HUES48 (cell line): ENCODE data around the gene AGBL5.

Experiments
- H3K27ac ChIP-seq: one replicate; pipeline ENCODE4 v1.7.0; 2013; ENCODE audit warnings: low read depth, low read length, inconsistent platforms
- H3K27me3 ChIP-seq: 2 replicates; pipeline ENCODE4 v1.6.1; 2013; ENCODE audit warnings: mild to moderate bottlenecking, low read length; ENCODE audit not compliant: control insufficient read depth, insufficient read depth
- H3K36me3 ChIP-seq: 2 replicates; pipeline ENCODE4 v1.6.1; 2013; ENCODE audit warnings: low read length; ENCODE audit not compliant: control insufficient read depth, insufficient read depth
- H3K4me1 ChIP-seq: 2 replicates; pipeline ENCODE4 v1.6.1; 2013; ENCODE audit warnings: mild to moderate bottlenecking, low read length; ENCODE audit not compliant: control insufficient read depth, insufficient read depth
- H3K4me3 ChIP-seq: 2 replicates; pipeline ENCODE4 v1.5.1; 2013; ENCODE audit warnings: mild to moderate bottlenecking, low read depth, low read length
- H3K9ac ChIP-seq: 2 replicates; pipeline ENCODE4 v1.6.1; 2013; ENCODE audit warnings: mild to moderate bottlenecking, low read depth, low read length, moderate library complexity
- H3K9me3 ChIP-seq: 2 replicates; pipeline ENCODE4 v1.6.1; 2013; ENCODE audit warnings: low read length; ENCODE audit not compliant: control insufficient read depth, insufficient read depth

Gene AGBL5

DNA sequence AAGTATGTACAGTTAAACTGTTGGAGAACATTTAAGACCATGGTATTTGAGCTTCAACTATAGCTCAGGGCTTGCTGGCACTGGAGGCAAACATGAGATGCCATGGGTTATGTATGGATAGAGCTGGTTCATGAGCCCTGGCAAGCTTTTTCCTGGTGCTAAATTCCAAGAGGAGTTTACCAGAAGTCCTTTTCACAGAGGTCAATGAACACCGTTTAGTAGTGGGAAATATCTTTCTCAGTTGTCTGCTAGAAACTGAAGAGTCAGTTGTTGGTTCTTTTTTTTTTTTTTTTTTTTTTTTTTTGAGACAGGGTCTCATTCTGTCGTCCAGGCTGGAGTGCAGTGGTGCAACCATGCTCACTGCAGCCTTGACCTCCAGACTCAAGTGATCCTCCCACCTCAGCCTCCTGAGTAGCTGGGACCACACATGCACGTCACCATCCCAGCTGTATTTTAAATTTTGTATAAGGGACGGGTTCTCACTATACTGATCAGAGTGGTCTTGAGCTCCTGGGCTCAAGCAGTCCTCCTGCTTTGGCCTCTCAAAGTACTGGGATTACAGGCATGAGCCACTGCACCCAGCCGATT, 36.4 kb downstream of the AGBL5 start:
- H3K27me3 ChIP-seq = peaks cover 16% of the 10 kb centered on the region
- H3K27ac ChIP-seq = no peak overlapping the region
- 0 out of 2 replicates have a peak, but pooled peaks cover 5% of the 10 kb centered on the region for H3K4me1 ChIP-seq
- no peaks in the 10 kb centered on the region for H3K36me3 ChIP-seq
- H3K4me3 ChIP-seq = peak overlapping the region; percentile 76; the same call in 1 of the 2 replicates
- no peak overlapping the region for H3K9ac ChIP-seq
- H3K9me3 ChIP-seq = no peaks in the 10 kb centered on the region

DNA sequence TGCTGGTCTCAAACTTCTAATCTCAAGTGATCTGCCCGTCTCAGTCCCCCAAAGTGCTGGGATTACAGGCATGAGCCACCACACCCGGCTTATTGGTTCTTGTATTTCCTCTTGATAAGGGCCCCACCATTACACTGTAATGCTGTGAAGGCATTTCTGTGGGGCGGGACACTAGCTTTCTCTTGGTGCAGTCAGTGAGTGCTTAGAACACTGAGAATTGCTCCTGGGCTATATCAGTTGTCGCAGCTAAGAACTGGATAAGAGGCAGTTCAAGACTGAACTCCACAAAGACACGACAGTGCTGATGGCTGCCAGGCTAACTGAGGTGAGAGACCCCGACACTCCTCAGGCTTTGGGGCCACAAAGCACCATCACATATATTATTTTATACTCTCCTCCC, 37.2 kb downstream of the AGBL5 start:
- H3K27me3 ChIP-seq = peaks cover 16% of the 10 kb centered on the region
- no peaks in the 10 kb centered on the region for H3K9me3 ChIP-seq
- no peak overlapping the region for H3K4me3 ChIP-seq
- H3K4me1 ChIP-seq = 0 out of 2 replicates have a peak, but pooled peaks cover 5% of the 10 kb centered on the region
- no peaks in the 10 kb centered on the region for H3K36me3 ChIP-seq
- no peak overlapping the region for H3K27ac ChIP-seq
- no peak overlapping the region for H3K9ac ChIP-seq

DNA sequence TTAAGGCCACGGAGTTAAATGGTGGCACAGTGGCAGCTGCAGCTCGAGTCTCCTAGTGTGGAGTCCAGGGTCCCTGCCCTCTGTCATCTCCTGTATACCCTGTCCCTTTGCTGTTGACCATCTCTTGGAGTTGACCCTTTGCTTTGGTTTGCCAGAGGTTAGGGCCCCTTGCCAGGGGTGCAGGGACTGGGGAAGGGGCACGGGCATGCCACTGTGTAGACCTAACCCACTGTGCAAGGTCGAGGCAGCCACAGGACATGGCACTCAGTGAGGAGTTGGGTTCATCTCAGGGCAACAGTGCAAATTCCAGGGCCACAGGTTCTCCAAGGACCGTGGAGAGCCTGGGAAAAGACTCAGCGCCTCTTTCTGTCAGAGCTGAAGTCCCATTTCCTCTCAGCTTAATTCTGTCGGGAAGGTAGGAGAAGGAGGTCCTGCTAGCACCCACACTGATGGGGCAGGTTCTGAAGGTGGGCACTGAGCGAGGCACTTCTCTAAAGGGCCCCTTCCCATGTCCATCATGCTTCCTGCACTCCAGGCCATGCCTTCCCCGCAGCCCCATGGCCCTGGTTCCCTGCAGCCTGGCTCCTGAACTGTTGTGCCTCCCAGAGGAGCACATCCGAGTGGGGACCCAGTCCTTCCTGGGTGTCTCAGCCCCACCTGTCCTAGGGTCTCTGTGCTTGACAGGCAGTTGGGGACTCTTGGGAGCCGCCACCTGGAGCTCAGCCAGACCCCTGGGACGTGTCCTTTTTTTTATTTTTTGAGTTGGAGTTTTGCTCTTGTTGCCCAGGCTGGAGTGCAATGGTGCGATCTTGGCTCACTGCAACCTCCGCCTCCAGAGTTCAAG, 37.9 kb downstream of the AGBL5 start:
- H3K9me3 ChIP-seq = no peaks in the 10 kb centered on the region

DNA sequence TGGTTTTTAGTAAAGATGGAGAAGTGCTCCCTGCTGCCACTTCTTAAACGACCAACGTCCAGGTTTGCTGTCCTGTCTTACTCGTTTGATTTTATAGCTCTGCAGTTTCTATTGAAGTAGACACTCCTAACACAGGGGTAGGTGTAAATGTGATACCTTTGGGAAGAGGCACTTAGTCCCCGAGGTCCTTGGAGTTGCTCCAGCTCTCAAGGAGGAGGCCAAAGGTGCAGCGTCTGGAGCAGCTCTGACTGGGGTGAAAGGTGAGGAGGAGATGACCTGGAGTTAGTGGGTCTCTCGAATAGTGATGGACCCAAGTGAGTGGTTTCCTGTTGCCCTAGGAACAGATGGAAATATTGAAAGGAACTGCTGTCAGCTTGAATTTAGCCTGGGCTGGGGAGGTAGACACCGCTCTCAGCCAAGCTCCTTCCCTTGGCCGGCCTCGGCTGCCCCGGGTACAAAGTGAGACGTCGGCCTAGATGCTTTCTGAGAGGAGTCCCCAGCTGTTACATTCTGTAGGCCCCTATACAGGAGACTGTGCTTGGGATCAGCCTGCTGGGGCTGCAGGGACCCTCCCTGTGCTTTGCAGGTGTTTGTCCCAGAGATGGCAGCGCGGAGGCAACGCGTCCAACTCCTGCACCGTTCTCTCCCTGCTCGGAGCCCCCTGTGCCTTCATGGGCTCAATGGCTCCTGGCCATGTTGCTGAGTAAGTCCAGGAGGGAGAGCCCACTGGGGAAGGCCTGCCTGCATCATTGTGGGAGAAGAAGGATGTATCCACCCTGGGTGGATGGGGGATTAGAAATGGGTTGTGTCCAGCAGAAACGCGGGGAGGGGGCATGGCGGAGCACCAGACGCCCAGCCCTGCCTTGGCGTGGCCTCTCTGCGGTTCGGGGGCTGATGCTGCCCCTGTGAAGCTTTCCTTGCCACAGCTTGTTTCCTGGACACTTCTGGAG, 40.6 kb downstream of the AGBL5 start:
- peaks cover 8% of the 10 kb centered on the region; the same call in 1 of the 2 replicates for H3K4me1 ChIP-seq

More for the DNA sequence above, 37.9 kb downstream of the AGBL5 start:
- H3K4me3 ChIP-seq = no peak overlapping the region
- no peak overlapping the region for H3K9ac ChIP-seq
- no peaks in the 10 kb centered on the region for H3K36me3 ChIP-seq
- H3K27me3 ChIP-seq = peaks cover 16% of the 10 kb centered on the region
- H3K4me1 ChIP-seq = 0 out of 2 replicates have a peak, but pooled peaks cover 5% of the 10 kb centered on the region
- no peak overlapping the region for H3K27ac ChIP-seq

DNA sequence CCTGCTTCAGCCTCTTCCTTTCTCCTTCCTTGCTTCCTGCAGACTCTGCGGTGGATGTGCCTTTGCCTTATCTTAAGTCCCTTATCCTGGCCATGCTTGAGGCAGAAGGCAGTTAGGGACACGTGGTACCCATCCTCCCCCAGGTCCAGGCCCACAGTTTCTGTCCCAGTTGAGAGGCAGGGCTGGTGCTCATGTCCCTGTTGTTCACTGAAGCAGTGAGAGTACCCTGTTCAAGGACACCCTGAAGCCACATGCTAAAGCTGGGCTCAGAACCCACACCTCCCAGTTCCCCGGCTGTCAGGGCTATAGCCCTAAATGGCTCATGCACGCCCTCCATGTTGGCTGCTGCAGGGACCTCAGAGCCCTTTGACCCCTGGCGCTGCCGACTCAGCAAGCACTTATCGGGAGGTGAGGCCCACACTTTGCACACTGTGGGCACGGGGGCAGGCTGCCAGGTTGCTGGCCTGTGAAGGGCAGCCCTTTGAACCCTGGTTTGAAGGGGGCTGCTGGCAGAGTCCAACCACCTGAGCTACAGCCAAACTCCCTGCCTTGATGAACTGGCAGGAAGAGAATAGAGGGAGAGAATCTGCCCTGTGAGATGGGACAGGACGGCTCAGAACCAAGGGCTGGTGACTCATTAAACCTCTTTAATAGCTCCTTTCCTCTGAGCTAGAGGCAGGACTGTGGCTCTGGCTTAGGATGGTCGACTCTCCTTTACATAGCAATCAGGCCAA, 41.4 kb downstream of the AGBL5 start:
- Histone ChIP-seq H3K36me3 (no peaks in the 10 kb centered on the region), H3K9ac (no peak overlapping the region), H3K27me3 (0 out of 2 replicates have a peak, but pooled peaks cover under 1% of the 10 kb centered on the region), H3K4me1 (peaks cover 8% of the 10 kb centered on the region; the same call in 1 of the 2 replicates), H3K9me3 (no peaks in the 10 kb centered on the region), H3K4me3 (no peak overlapping the region), H3K27ac (no peak overlapping the region)

More for the DNA sequence above, 40.6 kb downstream of the AGBL5 start:
- H3K9ac ChIP-seq = no peak overlapping the region
- H3K27ac ChIP-seq = no peak overlapping the region
- peaks cover 4% of the 10 kb centered on the region; the same call in 1 of the 2 replicates for H3K27me3 ChIP-seq
- no peak overlapping the region for H3K4me3 ChIP-seq
- no peaks in the 10 kb centered on the region for H3K36me3 ChIP-seq
- no peaks in the 10 kb centered on the region for H3K9me3 ChIP-seq

DNA sequence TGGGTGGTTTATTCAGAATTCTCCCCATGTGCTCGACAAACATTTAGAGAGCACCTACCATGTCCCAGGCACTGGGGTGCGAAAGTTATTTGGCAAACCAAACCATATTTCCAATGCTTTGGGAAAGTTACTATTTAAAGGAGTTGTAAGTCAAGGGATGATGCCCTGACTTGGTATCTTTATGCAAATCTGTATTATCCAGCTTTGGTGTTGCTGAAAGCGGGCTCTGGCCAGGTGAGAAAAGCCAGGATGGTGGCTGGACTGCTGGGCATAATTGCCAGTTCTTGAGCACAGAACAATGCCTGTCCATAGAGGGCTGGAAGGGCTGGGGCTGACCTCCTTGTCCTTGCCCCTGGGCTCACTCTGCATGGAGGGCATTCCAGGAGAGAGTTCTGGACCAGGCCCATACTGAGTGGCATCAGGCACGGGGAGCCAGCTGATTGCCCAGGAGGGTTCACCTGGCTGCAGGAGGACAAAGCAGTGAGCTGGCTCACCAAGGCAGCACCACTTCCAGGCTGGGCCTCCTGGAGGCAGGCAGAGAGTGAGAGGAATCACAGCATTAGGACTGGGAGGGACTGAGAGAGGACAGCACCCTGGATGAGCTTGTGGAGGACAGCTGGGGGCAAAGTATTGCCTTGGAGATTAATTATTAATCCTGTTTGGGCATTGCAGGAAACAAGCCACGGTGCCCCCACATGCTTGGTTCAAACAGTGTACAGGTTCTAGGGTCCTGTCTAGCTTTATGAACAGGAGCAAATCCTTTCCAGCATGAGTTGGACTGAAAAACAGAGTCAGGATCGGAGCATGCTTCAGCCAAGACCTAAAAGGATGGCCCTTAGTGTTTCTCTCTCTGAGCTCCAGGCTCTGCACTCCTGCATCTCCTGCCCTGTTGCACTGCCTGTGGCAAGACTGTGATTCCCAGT, 42.2 kb downstream of the AGBL5 start:
- Histone ChIP-seq H3K27ac (no peak overlapping the region), H3K36me3 (no peaks in the 10 kb centered on the region), H3K27me3 (no peaks in the 10 kb centered on the region), H3K4me3 (no peak overlapping the region), H3K9ac (no peak overlapping the region), H3K4me1 (peaks cover 8% of the 10 kb centered on the region; the same call in 1 of the 2 replicates), H3K9me3 (no peaks in the 10 kb centered on the region)

DNA sequence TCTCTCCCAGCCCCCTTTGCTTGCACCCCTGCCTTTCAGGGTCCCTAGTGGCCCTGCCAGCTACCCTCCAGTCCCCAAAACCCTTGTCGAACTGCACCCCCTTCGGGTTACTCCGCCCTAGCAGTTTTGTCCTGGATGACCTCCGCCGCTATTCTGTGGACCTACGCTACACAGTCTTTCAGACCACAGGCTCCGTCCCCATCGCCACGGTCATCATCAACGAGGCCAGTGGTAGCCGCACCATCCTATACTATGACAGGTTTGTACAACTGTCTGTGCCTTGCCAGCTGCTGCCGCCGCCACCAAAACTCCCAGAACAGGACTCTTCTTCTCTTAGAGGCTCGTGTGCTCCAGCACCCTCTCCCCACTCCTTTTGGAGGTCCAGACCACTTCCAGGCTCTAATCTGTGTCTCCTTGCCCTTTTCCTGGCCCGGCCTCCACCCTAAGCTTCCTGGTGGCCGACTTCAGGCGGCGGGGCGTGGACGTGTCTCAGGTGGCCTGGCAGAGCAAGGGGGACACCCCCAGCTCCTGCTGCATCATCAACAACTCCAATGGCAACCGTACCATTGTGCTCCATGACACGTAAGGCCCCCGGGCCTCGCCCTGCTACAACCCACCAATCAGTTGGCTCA, 43.0 kb downstream of the AGBL5 start:
- Histone ChIP-seq H3K36me3 (no peaks in the 10 kb centered on the region), H3K9me3 (no peaks in the 10 kb centered on the region), H3K4me1 (peaks cover 8% of the 10 kb centered on the region; the same call in 1 of the 2 replicates), H3K27ac (no peak overlapping the region), H3K4me3 (no peak overlapping the region), H3K9ac (no peak overlapping the region), H3K27me3 (no peaks in the 10 kb centered on the region)

DNA sequence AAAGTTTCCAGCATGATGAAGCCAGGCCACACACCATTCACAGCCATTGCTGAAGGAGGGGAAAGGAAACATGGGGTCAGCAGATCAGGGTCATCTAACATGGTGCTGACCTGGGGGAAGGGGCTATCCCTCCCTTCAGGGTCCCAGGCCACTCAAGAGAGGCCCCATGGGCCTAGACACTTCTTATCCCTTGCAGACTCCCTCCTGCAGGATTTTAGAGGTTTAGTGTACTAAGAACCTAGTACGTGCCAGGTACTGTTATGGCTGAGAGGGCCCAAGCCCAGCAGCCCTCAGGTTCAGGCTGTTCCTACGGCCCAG, 43.9 kb downstream of the AGBL5 start:
- Histone ChIP-seq H3K9me3 (no peaks in the 10 kb centered on the region), H3K27ac (no peak overlapping the region), H3K27me3 (no peaks in the 10 kb centered on the region), H3K36me3 (no peaks in the 10 kb centered on the region), H3K9ac (no peak overlapping the region), H3K4me3 (no peak overlapping the region), H3K4me1 (peaks cover 8% of the 10 kb centered on the region; the same call in 1 of the 2 replicates)
